HepG2 (cell line): Measurements from ENCODE around the gene MEGF11. TPM values are rescaled to one million over a fixed set of nuclear protein-coding genes. Genes with fewer than 3 reads are reported as not detected.

Experiments
- ATAC-seq: fragments of 200-7000 bp; cut with Tn5 transposase; 3 replicates; pipeline ENCODE4 v1.9.1; 2020; ENCODE audit warnings: mild to moderate bottlenecking, moderate library complexity
- BruUV-seq: library from RNA; stranded (reverse); fragments of 400-500 nt; replicated peaks from 2 replicates; lab custom pipeline; 2021; lab: Mats Ljungman, UMichigan
- CTCF ChIA-PET: fragments of 300-600 bp; formaldehyde crosslinking; extraction: SDS; loops from one replicate; lab custom pipeline; 2021; ENCODE audit warnings: low total read pairs, inconsistent platforms, low intra/inter-chr PET ratio; lab: Yijun Ruan, JAX
- POLR2A ChIA-PET: fragments of 350-600 bp; sonication (Branson Sonifier 250); formaldehyde crosslinking; loops from one replicate; lab custom pipeline; 2020; ENCODE audit warnings: antibody characterized with exemption, inconsistent platforms; lab: Yijun Ruan, JAX
- DNase-seq: peaks from one replicate; pipeline ENCODE4 v3.0.0-alpha.2; 2015; ENCODE audit warnings: low spot score
- FAIRE-seq: peaks from 3 replicates; lab custom pipeline; 2011; peaks lifted over from hg19 to GRCh38; lab: Jason Lieb, UNC
- H2AFZ ChIP-seq: one replicate; pipeline ENCODE4 v1.6.1; 2011; ENCODE audit warnings: low read length, inconsistent platforms
- H3K27ac ChIP-seq: fragments of 300-600 bp; 3 replicates; pipeline ENCODE4 v1.8.0; 2011; ENCODE audit warnings: mixed run types, mild to moderate bottlenecking, mixed read lengths, low read length, inconsistent platforms; ENCODE audit not compliant: insufficient read depth; ENCODE audit errors: extremely low read length
- H3K27me3 ChIP-seq, 2 experiments: fragments of 200-600 bp in 1 of 2; 2 replicates in 1 of 2; 3 replicates in 1 of 2; pipeline versions ENCODE4 v1.6.0 to v1.8.0; 2011; ENCODE audit warnings: low read length in 2 of 2, mild to moderate bottlenecking in 2 of 2, moderate library complexity in 2 of 2, inconsistent platforms in 1 of 2; ENCODE audit not compliant: insufficient read depth in 2 of 2, control insufficient read depth in 1 of 2
- H3K36me3 ChIP-seq, 2 experiments: fragments of 200-600 bp in 1 of 2; replicated peaks in 1 of 2; 2 replicates in 1 of 2; 3 replicates in 1 of 2; pipeline versions ENCODE4 v1.5.1 to v1.8.0; 2011; ENCODE audit warnings: low read length in 2 of 2, inconsistent platforms in 1 of 2; ENCODE audit not compliant: insufficient read depth in 2 of 2, control insufficient read depth in 1 of 2
- H3K4me1 ChIP-seq: 2 replicates; pipeline ENCODE4 v1.5.1; 2012; ENCODE audit warnings: low read length, inconsistent platforms; ENCODE audit not compliant: insufficient read depth
- H3K4me2 ChIP-seq: 2 replicates; pipeline ENCODE4 v1.6.0; 2011; ENCODE audit warnings: low read depth, low read length, inconsistent platforms
- H3K4me3 ChIP-seq, 3 experiments: fragments of 200-600 bp in 1 of 3; sonication (generic), shearing (Covaris generic) in 1 of 3; replicated peaks in 1 of 3; 2 replicates each; pipeline ENCODE4 v1.5.1; 2011 to 2016; ENCODE audit warnings: low read length in 3 of 3, inconsistent platforms in 2 of 3, low read depth in 2 of 3, mild to moderate bottlenecking in 2 of 3, control low read depth in 1 of 3, mixed read lengths in 1 of 3; ENCODE audit not compliant: insufficient read depth in 1 of 3
- H3K79me2 ChIP-seq: one replicate; pipeline ENCODE4 v1.6.1; 2011; ENCODE audit warnings: low read length, inconsistent platforms; ENCODE audit not compliant: insufficient read depth
- H3K9ac ChIP-seq: 2 replicates; pipeline ENCODE4 v1.6.0; 2011; ENCODE audit warnings: mild to moderate bottlenecking, low read depth, low read length, inconsistent platforms; ENCODE audit not compliant: insufficient read depth
- H3K9me3 ChIP-seq: 2 replicates; pipeline ENCODE4 v1.5.1; 2012; ENCODE audit warnings: mild to moderate bottlenecking, low read length
- H4K20me1 ChIP-seq: 2 replicates; pipeline ENCODE4 v1.6.0; 2011; ENCODE audit warnings: inconsistent platforms, mild to moderate bottlenecking, low read length, moderate library complexity; ENCODE audit not compliant: insufficient read depth
- ETV6 ChIP-seq: sonication (generic); formaldehyde crosslinking; conservative IDR thresholded peaks from 2 replicates; pipeline ENCODE4 v1.4.0; 2020; ENCODE audit warnings: missing genetic modification reagents
- FOXA1 ChIP-seq, 2 experiments: fragments of 450-650 bp in 1 of 2; sonication (generic) in 1 of 2; formaldehyde crosslinking in 1 of 2; IDR thresholded peaks; 2 replicates each; pipeline versions ENCODE4 v1.4.0 to v1.6.1; 2016 to 2020; ENCODE audit warnings: missing genetic modification reagents in 1 of 2
- KLF11 ChIP-seq: IDR thresholded peaks from 2 replicates; pipeline ENCODE4 v1.6.1; 2016; ENCODE audit warnings: missing compliant biosample characterization
- SIN3B ChIP-seq: fragments of 150-350 bp; IDR thresholded peaks from 2 replicates; pipeline ENCODE4 v1.6.1; 2014; ENCODE audit warnings: low read length
- THYN1 ChIP-seq: sonication (generic); formaldehyde crosslinking; IDR thresholded peaks from 2 replicates; pipeline ENCODE4 v1.8.1; 2023; ENCODE audit warnings: low read depth, mild to moderate bottlenecking, moderate library complexity, missing genetic modification reagents, borderline replicate concordance
- ZBTB10 ChIP-seq: sonication (generic); formaldehyde crosslinking; IDR thresholded peaks from 2 replicates; pipeline ENCODE4 v1.4.0; 2020; ENCODE audit warnings: missing genetic modification reagents, borderline replicate concordance
- ZNF34 ChIP-seq: sonication (generic); formaldehyde crosslinking; IDR thresholded peaks from 2 replicates; pipeline ENCODE4 v1.4.0; 2020; ENCODE audit warnings: mild to moderate bottlenecking, missing genetic modification reagents, borderline replicate concordance
- in situ Hi-C: cut with HindIII; loops from 2 replicates; pipeline ENCODE4 v1.10.0; 2017; ENCODE audit warnings: low pct_unique_long_range_greater_than_20kb; ENCODE audit not compliant: extremely low pct_ligation_motif_present
- intact Hi-C: fragments of 100-400 bp; cut with micrococcal nuclease; formaldehyde crosslinking; loops from one replicate; pipeline ENCODE4 v1.10.0; 2022; ENCODE audit not compliant: unreplicated experiment
- polyA plus RNA-seq, 8 experiments: library from polyadenylated mRNA; depleted of rRNA in 3 of 8; stranded (reverse) in 7 of 8; unstranded in 1 of 8; fragments of >200 nt; fragmentation: Illumina TruSeq in 4 of 8; extraction: Trizol in 4 of 8; gene quantifications; 2 replicates each; pipeline versions ENCODE4 v1.2.1 to v1.2.3, GENCODE V29; 2011 to 2016; ENCODE audit warnings: low read depth in 4 of 8, missing spikeins in 1 of 8, mixed read lengths in 1 of 8; ENCODE audit not compliant: insufficient read depth in 1 of 8
- total RNA-seq, 5 experiments: library from RNA; depleted of rRNA; stranded (reverse); fragments of >200 nt; fragmentation: Illumina TruSeq; extraction: Trizol; gene quantifications; 2 replicates each; pipeline ENCODE4 v1.2.3, GENCODE V29; 2016; ENCODE audit warnings: low read depth in 1 of 5
- TF ChIP-seq, protein P1 (sequence below): sonication (generic); formaldehyde crosslinking; IDR thresholded peaks from 2 replicates; pipeline ENCODE4 v1.5.0; 2020; ENCODE audit warnings: mild to moderate bottlenecking, missing genetic modification reagents

The MEGF11 gene
- total and polyA plus RNA-seq, 2 of the 13 experiments (the other 11 are each of a cell fraction or from before 2014, with no cell fraction given): not detected

DNA sequence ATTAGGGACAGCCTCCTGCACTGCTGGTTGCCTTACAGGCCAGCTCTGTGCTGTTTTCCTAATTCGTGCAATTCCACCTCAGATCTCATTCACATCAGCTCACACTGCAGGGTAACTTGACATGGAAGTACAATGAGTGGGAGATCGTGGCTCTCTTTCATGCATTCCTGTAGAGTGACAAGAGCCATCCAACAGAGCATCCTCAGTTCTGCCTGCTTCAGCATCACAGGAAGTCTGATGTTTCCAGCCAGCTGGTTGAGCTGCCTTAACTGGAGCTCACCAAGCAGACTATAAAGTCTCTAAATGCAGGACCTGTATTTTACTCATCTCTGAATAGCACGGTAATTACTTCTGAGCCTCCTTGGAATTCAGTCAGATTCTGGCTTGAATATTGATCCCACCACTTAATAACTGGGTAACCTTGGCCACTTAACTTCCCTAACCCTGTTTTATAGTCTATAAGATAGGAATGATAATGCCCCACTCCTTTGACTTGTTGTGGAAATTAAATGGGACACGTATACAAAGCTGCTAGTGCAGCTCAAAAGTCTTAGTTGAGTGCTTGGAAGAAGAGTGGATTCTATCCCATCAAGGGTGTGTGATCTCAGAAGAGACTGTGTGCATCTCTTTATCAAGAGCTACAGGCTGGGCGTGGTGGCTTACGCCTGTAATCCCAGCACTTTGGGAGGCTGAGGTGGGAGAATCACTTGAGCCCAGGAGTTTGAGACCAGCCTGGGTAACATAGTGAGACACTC lies 38.4 kb upstream of the MEGF11 start (continued):
- TF ChIP-seq, protein P1, sequence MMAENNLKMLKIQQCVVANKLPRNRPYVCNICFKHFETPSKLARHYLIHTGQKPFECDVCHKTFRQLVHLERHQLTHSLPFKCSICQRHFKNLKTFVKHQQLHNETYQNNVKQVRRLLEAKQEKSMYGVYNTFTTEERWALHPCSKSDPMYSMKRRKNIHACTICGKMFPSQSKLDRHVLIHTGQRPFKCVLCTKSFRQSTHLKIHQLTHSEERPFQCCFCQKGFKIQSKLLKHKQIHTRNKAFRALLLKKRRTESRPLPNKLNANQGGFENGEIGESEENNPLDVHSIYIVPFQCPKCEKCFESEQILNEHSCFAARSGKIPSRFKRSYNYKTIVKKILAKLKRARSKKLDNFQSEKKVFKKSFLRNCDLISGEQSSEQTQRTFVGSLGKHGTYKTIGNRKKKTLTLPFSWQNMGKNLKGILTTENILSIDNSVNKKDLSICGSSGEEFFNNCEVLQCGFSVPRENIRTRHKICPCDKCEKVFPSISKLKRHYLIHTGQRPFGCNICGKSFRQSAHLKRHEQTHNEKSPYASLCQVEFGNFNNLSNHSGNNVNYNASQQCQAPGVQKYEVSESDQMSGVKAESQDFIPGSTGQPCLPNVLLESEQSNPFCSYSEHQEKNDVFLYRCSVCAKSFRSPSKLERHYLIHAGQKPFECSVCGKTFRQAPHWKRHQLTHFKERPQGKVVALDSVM (CRISPR knock-in tag): no peak
- TF ChIP-seq SIN3B: no peak
- no peak for TF ChIP-seq ETV6
- no peak for TF ChIP-seq ZNF34 (CRISPR knock-in tag)

DNA sequence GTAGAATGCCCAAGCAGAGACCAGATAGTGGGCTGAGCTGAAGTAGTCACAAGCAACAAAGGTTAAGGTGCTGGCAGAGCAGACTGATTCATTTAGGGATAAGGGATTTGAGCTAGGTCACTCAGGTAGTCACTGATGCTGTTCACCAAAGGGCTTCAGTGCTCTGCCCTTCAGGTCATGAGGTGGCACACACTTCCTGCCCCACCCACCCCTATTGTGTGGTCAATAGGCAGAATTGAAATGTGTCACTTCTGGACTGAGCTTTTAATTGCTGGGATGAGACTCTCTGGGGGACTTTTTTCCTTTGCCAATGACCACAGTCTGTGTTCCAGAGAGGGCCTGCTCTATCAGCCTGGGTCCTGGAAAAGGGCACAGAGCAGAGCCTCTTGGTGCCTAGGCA lies 37.0 kb upstream of the MEGF11 start:
- BruUV-seq: no TSS peak
- in situ Hi-C loops: no loop called here
- CTCF ChIA-PET: no interaction called here
- no peaks in the 10 kb centered on the region for H4K20me1 ChIP-seq
- H3K27ac ChIP-seq: no peak overlapping the region
- H3K4me3 ChIP-seq: no peak overlapping the region
- no peaks in the 10 kb centered on the region for H3K36me3 ChIP-seq
- H3K9me3 ChIP-seq: no peaks in the 10 kb centered on the region
- FAIRE-seq (no peak), DNase-seq (no peak), ATAC-seq (no peak)
- no peak overlapping the region for H2AFZ ChIP-seq
- H3K4me2 ChIP-seq: no peak overlapping the region
- POLR2A ChIA-PET: no interaction called here
- peaks cover 16% of the 10 kb centered on the region for H3K79me2 ChIP-seq
- TF ChIP-seq KLF11 (no peak), THYN1 (CRISPR knock-in tag) (no peak), ZBTB10 (CRISPR knock-in tag) (no peak), FOXA1 (IDR thresholded peaks at IDR 0.05) (no peak), FOXA1 (CRISPR knock-in tag; IDR thresholded peaks at IDR 0.05) (no peak)
- no peak overlapping the region for H3K9ac ChIP-seq
- intact Hi-C loops: loop anchor here (10.0 kb wide), 1 partner anchor 94 kb away; the partner anchor contains the start of gene MAP2K1
- peaks cover 37% of the 10 kb centered on the region for H3K4me1 ChIP-seq
- no peaks in the 10 kb centered on the region; a peak in 1 of 5 replicates for H3K27me3 ChIP-seq
